Caco-2 (cell line): Measurements from ENCODE around the gene COMMD7. TPM values are rescaled to one million over a fixed set of nuclear protein-coding genes. Genes with fewer than 3 reads are reported as not detected.
A peak's percentile ranks its signal among the peaks of the same experiment; 100 is the strongest.
"Not testable (repeated sequence)": the region's sequence is repeated elsewhere in the genome, so short reads cannot be mapped to it uniquely, and the experiment has no call there.

Source experiments
- BruUV-seq: library from RNA; stranded (reverse); fragments of 400-500 nt; replicated peaks from 2 replicates; lab custom pipeline; 2021; lab: Mats Ljungman, UMichigan
- CTCF ChIA-PET: fragments of 300-600 bp; sonication (Branson Sonifier 250); formaldehyde crosslinking; loops from one replicate; lab custom pipeline; 2022; ENCODE audit warnings: antibody characterized with exemption; lab: Charles Lee
- POLR2A ChIA-PET: fragments of 300-600 bp; sonication (Branson Sonifier 250); formaldehyde crosslinking; loops from one replicate; lab custom pipeline; 2022; ENCODE audit warnings: antibody characterized with exemption; lab: Charles Lee
- DNase-seq, 2 experiments: peaks; one replicate each; pipeline versions ENCODE4 v3.0.0 to v3.0.0-alpha.2; 2020 to 2022
- H3K27me3 ChIP-seq: replicated peaks from 2 replicates; pipeline ENCODE4 v1.6.0; 2011; ENCODE audit warnings: low read length; ENCODE audit not compliant: control insufficient read depth, insufficient read depth
- H3K36me3 ChIP-seq: 2 replicates; pipeline ENCODE4 v1.5.1; 2011; ENCODE audit warnings: low read length; ENCODE audit not compliant: control insufficient read depth, insufficient read depth
- H3K4me1 ChIP-seq: fragments of 250-450 bp; sonication (Bioruptor Pico); 2 replicates; pipeline ENCODE4 v1.5.1; 2020; ENCODE audit warnings: mild to moderate bottlenecking
- H3K4me3 ChIP-seq: 2 replicates; pipeline ENCODE4 v1.5.1; 2011; ENCODE audit warnings: low read depth, mild to moderate bottlenecking, control low read depth, low read length
- H3K9me3 ChIP-seq: fragments of 250-450 bp; sonication (Bioruptor Pico); 2 replicates; pipeline ENCODE4 v1.5.1; 2020; ENCODE audit warnings: mild to moderate bottlenecking, moderate library complexity
- H3K27ac Mint-ChIP-seq: one replicate; pipeline ENCODE4 v1.8.0; 2022; ENCODE audit warnings: mixed read lengths; ENCODE audit not compliant: unreplicated experiment
- H3K27me3 Mint-ChIP-seq: one replicate; pipeline ENCODE4 v1.8.0; 2022; ENCODE audit warnings: mixed read lengths; ENCODE audit not compliant: insufficient read depth, unreplicated experiment
- H3K36me3 Mint-ChIP-seq: one replicate; pipeline ENCODE4 v1.8.0; 2022; ENCODE audit warnings: mild to moderate bottlenecking, mixed read lengths; ENCODE audit not compliant: insufficient read depth, unreplicated experiment
- H3K4me1 Mint-ChIP-seq: one replicate; pipeline ENCODE4 v1.8.0; 2022; ENCODE audit warnings: low read depth, mixed read lengths; ENCODE audit not compliant: unreplicated experiment
- H3K4me3 Mint-ChIP-seq: one replicate; pipeline ENCODE4 v1.8.0; 2022; ENCODE audit warnings: mild to moderate bottlenecking, moderate library complexity, mixed read lengths; ENCODE audit not compliant: unreplicated experiment
- H3K9me3 Mint-ChIP-seq: one replicate; pipeline ENCODE4 v1.8.0; 2022; ENCODE audit warnings: mixed read lengths; ENCODE audit not compliant: unreplicated experiment
- intact Hi-C: fragments of 100-400 bp; cut with micrococcal nuclease; formaldehyde crosslinking; loops from one replicate; pipeline ENCODE4 v1.10.0; 2022; ENCODE audit not compliant: unreplicated experiment
- total RNA-seq: library from RNA; stranded (reverse); gene quantifications from 2 replicates; pipeline ENCODE4 v1.2.3, GENCODE V29; 2022
- TF ChIP-seq, protein P1 (sequence below), 2 experiments: fragments of 200-600 bp in 1 of 2; IDR thresholded peaks; 1 replicate in 1 of 2; 2 replicates in 1 of 2; pipeline versions ENCODE4 v1.5.1 to v1.8.0; 2011 to 2022; ENCODE audit warnings: antibody characterized with exemption in 1 of 2, control low read depth in 1 of 2, inconsistent platforms in 1 of 2, low read depth in 1 of 2, low read length in 1 of 2, mild to moderate bottlenecking in 1 of 2, moderate library complexity in 1 of 2; ENCODE audit not compliant: insufficient read depth in 1 of 2, severe bottlenecking in 1 of 2, unreplicated experiment in 1 of 2

COMMD7 gene
- total RNA-seq, 1 experiment from 2014 or later: 160 TPM

GRCh38 chr20:32767418-32768198 lies 24.3 kb upstream of the COMMD7 start:
- Mint-ChIP-seq H3K9me3 (no peaks in the 10 kb centered on the region), H3K4me1 (peaks cover 27% of the 10 kb centered on the region), H3K4me3 (no peak overlapping the region), H3K27ac (peak overlapping the region; percentile 18), H3K36me3 (peaks cover 84% of the 10 kb centered on the region), H3K27me3 (no peaks in the 10 kb centered on the region)
- Histone ChIP-seq H3K27me3 (no peaks in the 10 kb centered on the region), H3K4me3 (no peak overlapping the region), H3K9me3 (no peaks in the 10 kb centered on the region), H3K4me1 (peaks cover 14% of the 10 kb centered on the region), H3K36me3 (no peaks in the 10 kb centered on the region)
- no peak for DNase-seq
- intact Hi-C loops: no loop called here
- TF ChIP-seq, protein P1, sequence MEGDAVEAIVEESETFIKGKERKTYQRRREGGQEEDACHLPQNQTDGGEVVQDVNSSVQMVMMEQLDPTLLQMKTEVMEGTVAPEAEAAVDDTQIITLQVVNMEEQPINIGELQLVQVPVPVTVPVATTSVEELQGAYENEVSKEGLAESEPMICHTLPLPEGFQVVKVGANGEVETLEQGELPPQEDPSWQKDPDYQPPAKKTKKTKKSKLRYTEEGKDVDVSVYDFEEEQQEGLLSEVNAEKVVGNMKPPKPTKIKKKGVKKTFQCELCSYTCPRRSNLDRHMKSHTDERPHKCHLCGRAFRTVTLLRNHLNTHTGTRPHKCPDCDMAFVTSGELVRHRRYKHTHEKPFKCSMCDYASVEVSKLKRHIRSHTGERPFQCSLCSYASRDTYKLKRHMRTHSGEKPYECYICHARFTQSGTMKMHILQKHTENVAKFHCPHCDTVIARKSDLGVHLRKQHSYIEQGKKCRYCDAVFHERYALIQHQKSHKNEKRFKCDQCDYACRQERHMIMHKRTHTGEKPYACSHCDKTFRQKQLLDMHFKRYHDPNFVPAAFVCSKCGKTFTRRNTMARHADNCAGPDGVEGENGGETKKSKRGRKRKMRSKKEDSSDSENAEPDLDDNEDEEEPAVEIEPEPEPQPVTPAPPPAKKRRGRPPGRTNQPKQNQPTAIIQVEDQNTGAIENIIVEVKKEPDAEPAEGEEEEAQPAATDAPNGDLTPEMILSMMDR (IDR thresholded peaks at IDR 0.05; ENCODE audit: insufficient read depth in 1 of 2, low read depth in 1 of 2, low read length in 1 of 2, severe bottlenecking in 1 of 2, unreplicated experiment in 1 of 2): no peak
- POLR2A ChIA-PET: no interaction called here
- no TSS peak for BruUV-seq
- CTCF ChIA-PET: interaction anchor here (0.7 to 4.1 kb wide), 2 partner anchors 11 to 135 kb away, joined by 5 to 22 read pairs; no protein-coding TSS in a partner anchor

DNA sequence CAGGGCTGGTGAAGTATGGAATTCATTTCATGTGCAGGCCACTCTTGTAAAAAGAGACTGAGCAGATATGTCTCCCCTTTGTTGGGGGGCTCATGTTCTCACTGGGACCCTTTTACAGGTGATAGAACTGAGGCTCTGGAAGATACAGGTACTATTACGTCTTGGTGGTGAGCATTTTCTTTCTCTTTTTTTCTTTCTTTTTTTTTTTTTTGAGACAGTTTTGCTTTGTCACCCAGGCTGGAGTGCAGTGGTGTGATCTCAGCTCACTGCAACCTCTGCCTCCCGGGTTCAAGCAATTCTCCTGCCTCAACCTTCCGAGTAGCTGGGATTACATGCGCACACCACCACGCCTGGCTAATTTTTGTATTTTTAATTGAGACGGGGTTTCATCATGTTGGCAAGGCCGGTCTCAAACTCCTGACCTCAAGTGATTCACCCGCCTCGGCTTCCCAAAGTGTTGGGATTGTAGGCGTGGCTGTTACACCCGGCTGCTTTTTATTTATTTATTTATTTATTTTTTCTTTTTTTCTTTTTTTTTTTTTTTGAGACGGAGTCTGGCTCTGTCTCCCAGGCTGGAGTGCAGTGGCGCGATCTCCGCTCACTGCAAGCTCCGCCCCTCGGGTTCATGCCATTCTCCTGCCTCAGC lies 22.1 kb upstream of the COMMD7 start:
- peaks cover 73% of the 10 kb centered on the region for H3K36me3 Mint-ChIP-seq
- peaks cover 41% of the 10 kb centered on the region for H3K4me1 Mint-ChIP-seq
- H3K9me3 Mint-ChIP-seq, H3K27me3 Mint-ChIP-seq, H3K27me3 ChIP-seq, H3K36me3 ChIP-seq, intact Hi-C loops, H3K4me3 Mint-ChIP-seq, H3K4me3 ChIP-seq, DNase-seq, BruUV-seq, H3K9me3 ChIP-seq: not testable (repeated sequence)
- peaks cover 25% of the 10 kb centered on the region for H3K4me1 ChIP-seq
- POLR2A ChIA-PET: interaction anchor here (0.6 to 0.7 kb wide), 3 partner anchors 70 to 165 kb away, joined by 3 to 7 read pairs (median 5); no protein-coding TSS in a partner anchor
- CTCF ChIA-PET: interaction anchor here (0.6 to 3.7 kb wide), 2 partner anchors 13 to 93 kb away, joined by 3 to 53 read pairs; no protein-coding TSS in a partner anchor
- H3K27ac Mint-ChIP-seq: peak overlapping the region; percentile 9

- H3K4me3 Mint-ChIP-seq: peak overlapping the region; percentile 100
- H3K27me3 ChIP-seq: no peaks in the 10 kb centered on the region
- intact Hi-C loops: loop anchor here (5.0 kb wide), 1 partner anchor 77 kb away; no protein-coding TSS in a partner anchor
- TF ChIP-seq, protein P1 (IDR thresholded peaks at IDR 0.05; ENCODE audit: insufficient read depth in 1 of 2, low read depth in 1 of 2, low read length in 1 of 2, severe bottlenecking in 1 of 2, unreplicated experiment in 1 of 2): no peak
- H3K4me1 Mint-ChIP-seq: peaks cover 41% of the 10 kb centered on the region
- BruUV-seq: TSS peak; percentile 40
- H3K27me3 Mint-ChIP-seq: no peaks in the 10 kb centered on the region
- H3K36me3 Mint-ChIP-seq: peaks cover 62% of the 10 kb centered on the region
- H3K27ac Mint-ChIP-seq: peak overlapping the region; percentile 93
- H3K4me1 ChIP-seq: peaks cover 25% of the 10 kb centered on the region
- peak overlapping the region; percentile 87 for H3K4me3 ChIP-seq
- no peaks in the 10 kb centered on the region for H3K9me3 Mint-ChIP-seq
- CTCF ChIA-PET: interaction anchor here (0.5 to 3.7 kb wide), 7 partner anchors 14 to 507 kb away, joined by 3 to 53 read pairs (median 10); partner anchors contain the start of gene COMMD7
- no peak for DNase-seq
- no peaks in the 10 kb centered on the region for H3K9me3 ChIP-seq
- POLR2A ChIA-PET: interaction anchor here (0.6 to 3.2 kb wide), 6 partner anchors 14 to 228 kb away, joined by 3 to 51 read pairs (median 8); partner anchors contain the start of gene COMMD7
- no peaks in the 10 kb centered on the region for H3K36me3 ChIP-seq
Observed at GRCh38 chr20:32764005-32764960, 21.0 kb upstream of the COMMD7 start.
